Uterus (tissue), 2 donors: Measurements from ENCODE around the gene GDF10.

ENCODE experiments used
- CTCF ChIP-seq, 4 experiments: fragments of 200-600 bp in 2 of 4; fragments of 450-650 bp in 2 of 4; sonication (generic) in 2 of 4; IDR thresholded peaks; one replicate each; pipeline ENCODE4 v1.5.1; 2016 to 2019; ENCODE audit warnings: antibody characterized with exemption in 4 of 4, mild to moderate bottlenecking in 2 of 4, moderate library complexity in 1 of 4
- POLR2A ChIP-seq, 2 donors: fragments of 450-650 bp; IDR thresholded peaks; one replicate each; pipeline ENCODE4 v1.6.1; 2016; ENCODE audit warnings: antibody characterized with exemption in 2 of 2, mild to moderate bottlenecking in 1 of 2, moderate library complexity in 1 of 2

- TF ChIP-seq CTCF (IDR thresholded peaks at IDR 0.05) (no peak), POLR2A (IDR thresholded peaks at IDR 0.05) (no peak)
Measured at GRCh38 chr10:47329855-47330254, 29.9 kb downstream of the GDF10 start.
